HEK293T (cell line): Measurements from ENCODE around the gene ATP13A2.
A peak's percentile ranks its signal among the peaks of the same experiment; 100 is the strongest.

Experiments
- CTCF ChIA-PET: fragments of 350-600 bp; formaldehyde crosslinking; extraction: SDS; loops from one replicate; lab custom pipeline; 2021; ENCODE audit warnings: antibody characterized with exemption, inconsistent platforms; lab: Yijun Ruan, JAX
- POLR2A ChIA-PET: fragments of 350-600 bp; formaldehyde crosslinking; extraction: SDS; loops from one replicate; lab custom pipeline; 2020; ENCODE audit warnings: antibody characterized with exemption, inconsistent platforms; lab: Yijun Ruan, JAX
- DNase-seq: peaks from one replicate; pipeline ENCODE4 v3.0.0; 2012; ENCODE audit warnings: mixed read lengths; ENCODE audit errors: extremely low spot score
- ARNT ChIP-seq: fragments of 450-650 bp; IDR thresholded peaks from 2 replicates; pipeline ENCODE4 v1.6.1; 2017; ENCODE audit warnings: mild to moderate bottlenecking
- BHLHE40 ChIP-seq: fragments of 450-650 bp; IDR thresholded peaks from 2 replicates; pipeline ENCODE4 v1.6.1; 2016; ENCODE audit warnings: mild to moderate bottlenecking, moderate library complexity, borderline replicate concordance
- CTBP1 ChIP-seq: fragments of 450-650 bp; IDR thresholded peaks from 2 replicates; pipeline ENCODE4 v1.6.1; 2016; ENCODE audit warnings: borderline replicate concordance
- ELF4 ChIP-seq: fragments of 450-650 bp; IDR thresholded peaks from 2 replicates; pipeline ENCODE4 v1.6.1; 2017; ENCODE audit warnings: antibody characterized with exemption
- FOXA1 ChIP-seq: fragments of 450-650 bp; IDR thresholded peaks from 2 replicates; pipeline ENCODE4 v1.6.1; 2016; ENCODE audit warnings: mild to moderate bottlenecking
- FOXK2 ChIP-seq: fragments of 450-650 bp; IDR thresholded peaks from 2 replicates; pipeline ENCODE4 v1.6.1; 2016; ENCODE audit warnings: mild to moderate bottlenecking
- FOXM1 ChIP-seq: fragments of 450-650 bp; IDR thresholded peaks from 2 replicates; pipeline ENCODE4 v1.6.1; 2017; ENCODE audit warnings: mild to moderate bottlenecking, borderline replicate concordance
- HDGF ChIP-seq: fragments of 450-650 bp; IDR thresholded peaks from 2 replicates; pipeline ENCODE4 v1.6.1; 2017; ENCODE audit warnings: antibody characterized with exemption, borderline replicate concordance
- L3MBTL2 ChIP-seq: fragments of 450-650 bp; conservative IDR thresholded peaks from 2 replicates; pipeline ENCODE4 v1.6.1; 2016; ENCODE audit warnings: mild to moderate bottlenecking
- LEF1 ChIP-seq: fragments of 450-650 bp; IDR thresholded peaks from 2 replicates; pipeline ENCODE4 v1.6.1; 2017; ENCODE audit warnings: mild to moderate bottlenecking, borderline replicate concordance
- NFRKB ChIP-seq: fragments of 450-650 bp; IDR thresholded peaks from 2 replicates; pipeline ENCODE4 v1.6.1; 2016; ENCODE audit warnings: mild to moderate bottlenecking, moderate library complexity
- SP1 ChIP-seq: fragments of 450-650 bp; IDR thresholded peaks from 2 replicates; pipeline ENCODE4 v1.6.1; 2017
- SUZ12 ChIP-seq: fragments of 450-650 bp; IDR thresholded peaks from 2 replicates; pipeline ENCODE4 v1.6.1; 2016; ENCODE audit warnings: mild to moderate bottlenecking
- TARDBP ChIP-seq: fragments of 450-650 bp; IDR thresholded peaks from 2 replicates; pipeline ENCODE4 v1.6.1; 2016
- ZNF384 ChIP-seq: fragments of 450-650 bp; IDR thresholded peaks from 2 replicates; pipeline ENCODE4 v1.6.1; 2016
- TF ChIP-seq, protein P1 (sequence below): fragments of 450-650 bp; IDR thresholded peaks from 2 replicates; pipeline ENCODE4 v1.6.1; 2016

Gene ATP13A2

DNA sequence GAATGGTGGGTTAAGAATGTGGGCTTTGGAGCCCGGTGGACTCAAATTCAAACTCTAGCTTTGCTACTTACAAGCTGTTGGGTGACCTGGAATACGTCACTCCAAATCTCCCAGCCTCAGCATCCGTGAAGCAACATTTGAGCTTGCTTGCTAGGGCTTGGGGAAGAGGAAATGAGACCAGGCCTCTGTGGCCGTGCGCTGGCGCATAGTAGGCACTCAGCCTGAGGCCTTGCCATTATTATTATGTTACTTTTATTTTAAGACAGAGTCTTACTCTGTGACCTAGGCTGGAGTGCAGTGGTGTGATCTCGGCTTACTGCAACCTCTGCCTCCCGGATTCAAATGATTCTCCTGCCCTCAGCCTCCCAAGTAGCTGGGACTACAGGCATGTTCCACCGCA, 19.1 kb downstream of the ATP13A2 start:
- no peak for DNase-seq
- no peak for TF ChIP-seq TARDBP
- no peak for TF ChIP-seq ELF4
- TF ChIP-seq L3MBTL2 = no peak
- TF ChIP-seq SP1 = no peak
- no peak for TF ChIP-seq NFRKB
- no peak for TF ChIP-seq LEF1
- no peak for TF ChIP-seq FOXK2
- no peak for TF ChIP-seq CTBP1
- TF ChIP-seq FOXM1 = no peak
- TF ChIP-seq ARNT = no peak
- TF ChIP-seq, protein P1, sequence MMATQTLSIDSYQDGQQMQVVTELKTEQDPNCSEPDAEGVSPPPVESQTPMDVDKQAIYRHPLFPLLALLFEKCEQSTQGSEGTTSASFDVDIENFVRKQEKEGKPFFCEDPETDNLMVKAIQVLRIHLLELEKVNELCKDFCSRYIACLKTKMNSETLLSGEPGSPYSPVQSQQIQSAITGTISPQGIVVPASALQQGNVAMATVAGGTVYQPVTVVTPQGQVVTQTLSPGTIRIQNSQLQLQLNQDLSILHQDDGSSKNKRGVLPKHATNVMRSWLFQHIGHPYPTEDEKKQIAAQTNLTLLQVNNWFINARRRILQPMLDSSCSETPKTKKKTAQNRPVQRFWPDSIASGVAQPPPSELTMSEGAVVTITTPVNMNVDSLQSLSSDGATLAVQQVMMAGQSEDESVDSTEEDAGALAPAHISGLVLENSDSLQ = no peak
- TF ChIP-seq BHLHE40 = no peak
- no peak for TF ChIP-seq FOXA1
- no peak for TF ChIP-seq HDGF
- POLR2A ChIA-PET = interaction anchor here (1.0 kb wide), 1 partner anchor 10 kb away, joined by 3 read pairs; no protein-coding TSS in a partner anchor
- CTCF ChIA-PET = interaction anchor here (0.6 kb wide), 1 partner anchor 77 kb away, joined by 3 read pairs; no protein-coding TSS in a partner anchor

DNA sequence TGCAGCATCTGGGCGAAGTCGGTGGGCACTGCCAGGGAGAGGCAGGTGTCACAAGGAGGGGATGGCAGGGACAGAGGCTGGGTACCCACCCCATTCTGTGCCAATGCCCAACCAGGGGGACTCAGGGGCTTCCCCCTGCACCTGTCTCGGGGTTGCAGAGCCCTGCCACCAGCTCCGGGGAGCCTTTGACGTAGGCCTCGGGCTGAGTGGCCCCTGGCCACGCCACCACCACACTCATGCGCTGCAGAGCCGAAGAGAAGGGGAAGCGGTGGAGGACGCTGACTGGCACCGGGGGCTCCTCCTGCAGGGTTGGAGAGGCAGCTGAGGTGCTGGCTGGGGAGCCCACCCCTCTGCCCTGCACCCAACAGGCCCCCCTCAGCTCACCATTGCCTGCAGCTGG, 19.6 kb downstream of the ATP13A2 start:
- POLR2A ChIA-PET = interaction anchor here (1.0 kb wide), 1 partner anchor 10 kb away, joined by 3 read pairs; no protein-coding TSS in a partner anchor
- TF ChIP-seq NFRKB (no peak), SUZ12 (no peak), FOXM1 (no peak), SP1 (no peak), CTBP1 (no peak), ELF4 (no peak), ZNF384 (no peak), LEF1 (no peak), L3MBTL2 (no peak), TARDBP (no peak), FOXK2 (no peak), HDGF (no peak), FOXA1 (no peak), ARNT (no peak), BHLHE40 (no peak)
- TF ChIP-seq, protein P1 = no peak
- DNase-seq = no peak
- CTCF ChIA-PET = no interaction called here

DNA sequence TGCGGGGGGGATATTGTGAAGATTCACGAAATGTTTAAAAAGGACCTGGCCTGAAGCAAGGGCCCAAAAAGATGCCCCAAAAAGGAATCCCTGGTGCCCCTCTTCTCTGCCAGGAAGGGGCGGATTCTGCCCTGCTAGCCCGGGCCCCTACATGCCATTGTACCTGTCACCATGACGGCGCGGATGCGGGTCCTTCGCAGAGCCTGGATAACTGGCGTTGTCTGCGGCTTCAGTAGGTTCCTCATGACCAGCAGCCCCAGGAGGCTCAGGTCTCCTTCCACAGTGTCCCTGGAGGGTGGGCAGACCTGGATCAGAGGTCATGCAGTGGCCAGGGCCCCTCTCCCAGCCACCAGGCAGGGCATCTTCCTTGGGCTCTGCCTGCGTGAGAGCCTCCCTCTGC, 20.2 kb downstream of the ATP13A2 start:
- TF ChIP-seq, protein P1 = no peak
- TF ChIP-seq TARDBP (no peak), NFRKB (no peak), FOXA1 (no peak), FOXM1 (no peak), ELF4 (no peak), CTBP1 (no peak)
- POLR2A ChIA-PET = no interaction called here
- CTCF ChIA-PET = no interaction called here
- DNase-seq = no peak

DNA sequence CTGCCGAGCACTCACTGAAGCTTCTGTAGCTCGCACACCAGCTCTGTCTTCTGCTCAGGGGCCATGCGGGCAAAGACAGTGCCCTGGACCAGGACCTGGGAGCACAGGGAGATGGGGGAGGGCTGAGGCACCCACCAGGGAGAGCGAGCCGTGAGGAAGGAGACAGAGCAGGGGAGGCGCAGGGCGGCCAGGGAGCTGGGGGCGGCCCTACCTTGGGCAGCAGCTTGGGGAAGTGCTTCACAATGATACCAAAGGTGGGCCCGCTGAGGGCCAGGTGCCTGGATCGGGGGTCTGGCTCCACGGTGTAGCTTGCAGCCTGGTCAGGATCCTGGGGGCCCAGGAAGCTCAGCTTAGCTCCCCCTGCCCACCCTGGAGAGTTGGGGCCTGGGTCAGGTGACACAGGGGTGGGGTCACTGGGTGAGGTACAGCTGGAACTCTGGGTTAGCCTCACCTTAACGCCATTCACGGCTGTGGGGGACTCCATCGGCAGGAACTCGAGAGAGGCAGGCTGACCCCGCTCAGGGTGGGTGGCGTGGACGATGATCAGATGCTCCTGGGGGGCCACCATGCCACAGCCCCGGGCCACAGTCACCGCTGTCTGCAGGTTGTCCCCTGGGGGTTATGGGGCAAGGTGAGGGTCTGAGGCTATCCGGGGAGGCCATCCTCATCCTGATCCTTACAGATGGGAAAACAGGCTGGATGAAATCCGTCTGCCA, 21.9 kb downstream of the ATP13A2 start:
- POLR2A ChIA-PET = interaction anchor here (0.6 kb wide), 1 partner anchor 14 kb away, joined by 4 read pairs; no protein-coding TSS in a partner anchor
- TF ChIP-seq BHLHE40 (no peak), ELF4 (no peak), CTBP1 (no peak), L3MBTL2 (no peak), LEF1 (no peak), FOXA1 (no peak), SP1 (no peak), TARDBP (no peak), FOXM1 (no peak), ARNT (no peak)
- CTCF ChIA-PET = interaction anchor here (0.9 to 1.3 kb wide), 2 partner anchors 29 to 346 kb away, joined by 3 read pairs; no protein-coding TSS in a partner anchor
- DNase-seq = no peak

DNA sequence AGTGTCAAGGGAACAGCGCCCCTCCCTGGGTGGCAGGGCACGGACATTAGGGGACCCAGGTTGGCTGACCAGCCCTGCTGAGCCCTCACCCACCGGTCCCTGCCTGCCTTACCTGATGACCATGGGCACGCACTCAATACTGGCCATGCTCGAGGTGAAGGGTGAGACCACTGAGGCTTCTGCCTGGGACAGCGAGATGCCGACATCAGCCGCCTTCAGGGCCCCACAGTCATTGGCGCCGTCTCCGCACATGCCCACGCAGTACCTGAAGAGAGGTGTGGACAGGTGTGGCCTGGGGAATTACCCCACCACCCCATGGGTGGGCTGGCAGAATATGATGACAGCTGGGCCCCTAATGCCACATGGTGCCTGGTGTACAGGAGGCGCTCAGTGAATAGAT, 23.5 kb downstream of the ATP13A2 start:
- DNase-seq = no peak
- TF ChIP-seq SUZ12 (no peak), ARNT (no peak)
- TF ChIP-seq, protein P1 = no peak
- ChIA-PET POLR2A (interaction anchor here (0.7 kb wide), 1 partner anchor 12 kb away, joined by 5 read pairs; no protein-coding TSS in a partner anchor), CTCF (interaction anchor here (0.9 to 1.0 kb wide), 2 partner anchors 18 to 21 kb away, joined by 3 to 4 read pairs; no protein-coding TSS in a partner anchor)

DNA sequence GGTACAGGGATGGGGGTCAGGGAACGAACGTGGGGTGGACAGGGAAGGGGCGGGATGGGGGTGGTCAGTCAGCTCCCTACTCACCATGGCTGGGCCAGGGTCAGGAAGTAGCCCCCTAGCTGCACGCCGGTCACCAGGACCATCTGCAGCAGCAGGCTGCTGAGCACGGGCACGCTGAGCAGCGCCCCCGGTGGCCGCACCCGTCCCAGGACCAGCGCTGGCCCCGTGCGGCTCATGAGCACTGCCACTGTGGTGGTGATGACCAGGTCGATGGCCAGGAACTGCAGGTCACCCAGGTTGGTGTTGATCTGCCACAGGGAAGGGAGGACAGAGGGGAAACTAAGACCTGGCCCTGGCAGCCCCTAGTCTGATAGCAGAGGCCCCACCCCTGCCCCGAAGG, 24.8 kb downstream of the ATP13A2 start:
- TF ChIP-seq SP1 (no peak), CTBP1 (no peak), FOXA1 (no peak), LEF1 (no peak), FOXM1 (no peak), ZNF384 (no peak), FOXK2 (no peak), TARDBP (no peak), L3MBTL2 (no peak), BHLHE40 (no peak), SUZ12 (no peak), ARNT (no peak), ELF4 (no peak), NFRKB (no peak), HDGF (no peak)
- TF ChIP-seq, protein P1 = no peak
- POLR2A ChIA-PET = no interaction called here
- CTCF ChIA-PET = interaction anchor here (1.0 to 1.5 kb wide), 3 partner anchors 14 to 24 kb away, joined by 3 to 4 read pairs (median 4); no protein-coding TSS in a partner anchor
- DNase-seq = peak; percentile 67
